Ishikawa (cell line): Measurements from ENCODE around the gene UNCX.

Experiments used
- NFIC ChIP-seq: IDR thresholded peaks from 2 replicates; pipeline ENCODE4 v1.6.1; 2012
- TAF1 ChIP-seq: IDR thresholded peaks from 2 replicates; pipeline ENCODE4 v1.6.1; 2012; ENCODE audit warnings: low read depth, mild to moderate bottlenecking
- TEAD4 ChIP-seq: IDR thresholded peaks from 2 replicates; pipeline ENCODE4 v1.6.1; 2012
- TF ChIP-seq, protein P1 (sequence below): IDR thresholded peaks from 2 replicates; pipeline ENCODE4 v1.6.1; 2012; ENCODE audit warnings: low read depth, mild to moderate bottlenecking
- TF ChIP-seq, protein P2 (sequence below): IDR thresholded peaks from 2 replicates; pipeline ENCODE4 v1.6.1; 2012

GRCh38 chr7:1189986-1190772 lies 42.5 kb upstream of the UNCX start:
- TF ChIP-seq, protein P1, sequence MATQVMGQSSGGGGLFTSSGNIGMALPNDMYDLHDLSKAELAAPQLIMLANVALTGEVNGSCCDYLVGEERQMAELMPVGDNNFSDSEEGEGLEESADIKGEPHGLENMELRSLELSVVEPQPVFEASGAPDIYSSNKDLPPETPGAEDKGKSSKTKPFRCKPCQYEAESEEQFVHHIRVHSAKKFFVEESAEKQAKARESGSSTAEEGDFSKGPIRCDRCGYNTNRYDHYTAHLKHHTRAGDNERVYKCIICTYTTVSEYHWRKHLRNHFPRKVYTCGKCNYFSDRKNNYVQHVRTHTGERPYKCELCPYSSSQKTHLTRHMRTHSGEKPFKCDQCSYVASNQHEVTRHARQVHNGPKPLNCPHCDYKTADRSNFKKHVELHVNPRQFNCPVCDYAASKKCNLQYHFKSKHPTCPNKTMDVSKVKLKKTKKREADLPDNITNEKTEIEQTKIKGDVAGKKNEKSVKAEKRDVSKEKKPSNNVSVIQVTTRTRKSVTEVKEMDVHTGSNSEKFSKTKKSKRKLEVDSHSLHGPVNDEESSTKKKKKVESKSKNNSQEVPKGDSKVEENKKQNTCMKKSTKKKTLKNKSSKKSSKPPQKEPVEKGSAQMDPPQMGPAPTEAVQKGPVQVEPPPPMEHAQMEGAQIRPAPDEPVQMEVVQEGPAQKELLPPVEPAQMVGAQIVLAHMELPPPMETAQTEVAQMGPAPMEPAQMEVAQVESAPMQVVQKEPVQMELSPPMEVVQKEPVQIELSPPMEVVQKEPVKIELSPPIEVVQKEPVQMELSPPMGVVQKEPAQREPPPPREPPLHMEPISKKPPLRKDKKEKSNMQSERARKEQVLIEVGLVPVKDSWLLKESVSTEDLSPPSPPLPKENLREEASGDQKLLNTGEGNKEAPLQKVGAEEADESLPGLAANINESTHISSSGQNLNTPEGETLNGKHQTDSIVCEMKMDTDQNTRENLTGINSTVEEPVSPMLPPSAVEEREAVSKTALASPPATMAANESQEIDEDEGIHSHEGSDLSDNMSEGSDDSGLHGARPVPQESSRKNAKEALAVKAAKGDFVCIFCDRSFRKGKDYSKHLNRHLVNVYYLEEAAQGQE: no peak
- TF ChIP-seq, protein P2, sequence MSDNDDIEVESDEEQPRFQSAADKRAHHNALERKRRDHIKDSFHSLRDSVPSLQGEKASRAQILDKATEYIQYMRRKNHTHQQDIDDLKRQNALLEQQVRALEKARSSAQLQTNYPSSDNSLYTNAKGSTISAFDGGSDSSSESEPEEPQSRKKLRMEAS: no peak
- TF ChIP-seq NFIC: no peak
- TF ChIP-seq TAF1: no peak
- TF ChIP-seq TEAD4: no peak
